ENCODE data around the gene SIRT2. TPM values are rescaled to one million over a fixed set of nuclear protein-coding genes. Genes with fewer than 3 reads are reported as not detected.

Gene SIRT2
- total RNA-seq, 1 experiment from 2014 or later = 162 TPM

DNA sequence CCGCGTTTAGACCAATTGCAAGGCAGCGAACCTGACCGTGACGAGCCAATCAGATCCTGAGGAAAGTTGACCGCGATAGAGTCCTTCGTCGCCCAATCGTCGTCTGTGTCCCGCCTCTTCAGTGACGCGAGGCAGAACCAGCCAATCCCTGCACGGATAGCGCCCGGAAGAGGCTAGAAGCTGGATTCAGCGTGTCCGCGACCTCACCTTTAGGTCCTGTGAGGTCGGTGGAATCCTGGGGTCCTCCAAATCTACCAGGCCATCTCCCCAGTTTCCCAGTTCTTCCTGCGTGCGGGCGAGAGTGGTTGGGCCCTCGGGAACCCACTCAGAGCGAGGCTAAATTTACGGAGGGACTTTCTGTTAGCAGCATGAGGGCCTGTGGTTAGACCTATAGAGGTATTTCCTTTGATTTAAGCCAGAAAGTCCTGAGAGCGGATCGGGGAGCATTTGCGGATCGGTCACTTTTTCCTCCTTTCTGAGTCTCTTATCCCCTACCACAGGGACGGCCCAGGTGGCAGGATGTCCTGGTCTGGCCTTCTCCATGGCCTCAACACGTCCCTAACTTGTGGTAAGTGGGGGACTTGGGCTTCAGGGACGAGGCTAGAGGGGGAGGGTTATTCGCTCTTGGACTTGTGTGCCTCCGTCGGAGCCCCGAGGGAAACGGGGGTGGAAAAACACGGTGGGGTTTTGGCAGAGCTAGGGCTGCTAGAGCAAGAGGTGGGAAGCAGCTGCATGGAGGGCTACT lies 31.5 kb upstream of the SIRT2 start, which contains the start of gene MRPS12:
TSS of gene MRPS12 (plus strand) at position 169 of the 745 bp plus-strand sequence. CDS start at position 520, 351 bp downstream.
- in situ Hi-C loops (cut with HindIII; ENCODE audit: low pct_unique_long_range_greater_than_20kb, low sequenced_read_pairs) = loop anchor here (10.0 kb wide), 3 partner anchors 86 to 406 kb away; partner anchors contain the start of genes HNRNPL and LGALS7
- peak within 1 kb of the TSS; percentile 54 to 87 for H3K4me3 ChIP-seq (ENCODE audit: low read depth in 2 of 2, low read length in 2 of 2)

More for the DNA sequence above, 31.5 kb upstream of the SIRT2 start, which contains the start of gene MRPS12:
- ATAC-seq (peak; percentile 98), DNase-seq (ENCODE audit: low read depth, low spot score) (peak; percentile 100)
- peaks cover 7% of the 10 kb centered on the region; the same call in 1 of the 2 replicates for H3K9me3 ChIP-seq (ENCODE audit: control insufficient read depth, insufficient read depth, low read depth, low read length)
- intact Hi-C loops (cut with micrococcal nuclease; ENCODE audit: unreplicated experiment) = loop anchor here (1.0 to 10.0 kb wide), 5 partner anchors 82 to 416 kb away; partner anchors contain the start of gene HNRNPL
- POLR2A ChIA-PET = interaction anchor here (0.5 to 1.5 kb wide), 10 partner anchors 10 to 510 kb away, joined by 3 to 10 read pairs (median 5); partner anchors contain the start of genes HNRNPL, NFKBIB and SIRT2
- CTCF ChIA-PET = interaction anchor here (0.5 to 2.5 kb wide), 33 partner anchors 9 to 620 kb away, joined by 3 to 19 read pairs (median 4); partner anchors contain the start of genes ECH1, FBXO17 and NFKBIB
- H3K36me3 ChIP-seq (ENCODE audit: control insufficient read depth, insufficient read depth, low read length) = peaks cover 6% of the 10 kb centered on the region
- TF ChIP-seq TCF7L2 (IDR thresholded peaks at IDR 0.05; ENCODE audit: low read depth, low read length) (peak; percentile 68; the same call in 1 of the 2 replicates), POLR2AphosphoS5 (IDR thresholded peaks at IDR 0.05; ENCODE audit: low read depth, low read length) (peak; percentile 100), SIN3A (IDR thresholded peaks at IDR 0.05; ENCODE audit: borderline replicate concordance, insufficient read depth, low read depth, low read length) (peak; percentile 93)
- TF ChIP-seq, protein P1, sequence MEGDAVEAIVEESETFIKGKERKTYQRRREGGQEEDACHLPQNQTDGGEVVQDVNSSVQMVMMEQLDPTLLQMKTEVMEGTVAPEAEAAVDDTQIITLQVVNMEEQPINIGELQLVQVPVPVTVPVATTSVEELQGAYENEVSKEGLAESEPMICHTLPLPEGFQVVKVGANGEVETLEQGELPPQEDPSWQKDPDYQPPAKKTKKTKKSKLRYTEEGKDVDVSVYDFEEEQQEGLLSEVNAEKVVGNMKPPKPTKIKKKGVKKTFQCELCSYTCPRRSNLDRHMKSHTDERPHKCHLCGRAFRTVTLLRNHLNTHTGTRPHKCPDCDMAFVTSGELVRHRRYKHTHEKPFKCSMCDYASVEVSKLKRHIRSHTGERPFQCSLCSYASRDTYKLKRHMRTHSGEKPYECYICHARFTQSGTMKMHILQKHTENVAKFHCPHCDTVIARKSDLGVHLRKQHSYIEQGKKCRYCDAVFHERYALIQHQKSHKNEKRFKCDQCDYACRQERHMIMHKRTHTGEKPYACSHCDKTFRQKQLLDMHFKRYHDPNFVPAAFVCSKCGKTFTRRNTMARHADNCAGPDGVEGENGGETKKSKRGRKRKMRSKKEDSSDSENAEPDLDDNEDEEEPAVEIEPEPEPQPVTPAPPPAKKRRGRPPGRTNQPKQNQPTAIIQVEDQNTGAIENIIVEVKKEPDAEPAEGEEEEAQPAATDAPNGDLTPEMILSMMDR (IDR thresholded peaks at IDR 0.05) = no peak
- TF ChIP-seq, protein P2, sequence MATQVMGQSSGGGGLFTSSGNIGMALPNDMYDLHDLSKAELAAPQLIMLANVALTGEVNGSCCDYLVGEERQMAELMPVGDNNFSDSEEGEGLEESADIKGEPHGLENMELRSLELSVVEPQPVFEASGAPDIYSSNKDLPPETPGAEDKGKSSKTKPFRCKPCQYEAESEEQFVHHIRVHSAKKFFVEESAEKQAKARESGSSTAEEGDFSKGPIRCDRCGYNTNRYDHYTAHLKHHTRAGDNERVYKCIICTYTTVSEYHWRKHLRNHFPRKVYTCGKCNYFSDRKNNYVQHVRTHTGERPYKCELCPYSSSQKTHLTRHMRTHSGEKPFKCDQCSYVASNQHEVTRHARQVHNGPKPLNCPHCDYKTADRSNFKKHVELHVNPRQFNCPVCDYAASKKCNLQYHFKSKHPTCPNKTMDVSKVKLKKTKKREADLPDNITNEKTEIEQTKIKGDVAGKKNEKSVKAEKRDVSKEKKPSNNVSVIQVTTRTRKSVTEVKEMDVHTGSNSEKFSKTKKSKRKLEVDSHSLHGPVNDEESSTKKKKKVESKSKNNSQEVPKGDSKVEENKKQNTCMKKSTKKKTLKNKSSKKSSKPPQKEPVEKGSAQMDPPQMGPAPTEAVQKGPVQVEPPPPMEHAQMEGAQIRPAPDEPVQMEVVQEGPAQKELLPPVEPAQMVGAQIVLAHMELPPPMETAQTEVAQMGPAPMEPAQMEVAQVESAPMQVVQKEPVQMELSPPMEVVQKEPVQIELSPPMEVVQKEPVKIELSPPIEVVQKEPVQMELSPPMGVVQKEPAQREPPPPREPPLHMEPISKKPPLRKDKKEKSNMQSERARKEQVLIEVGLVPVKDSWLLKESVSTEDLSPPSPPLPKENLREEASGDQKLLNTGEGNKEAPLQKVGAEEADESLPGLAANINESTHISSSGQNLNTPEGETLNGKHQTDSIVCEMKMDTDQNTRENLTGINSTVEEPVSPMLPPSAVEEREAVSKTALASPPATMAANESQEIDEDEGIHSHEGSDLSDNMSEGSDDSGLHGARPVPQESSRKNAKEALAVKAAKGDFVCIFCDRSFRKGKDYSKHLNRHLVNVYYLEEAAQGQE (IDR thresholded peaks at IDR 0.05; ENCODE audit: insufficient read depth in 1 of 2, low read depth in 2 of 2, low read length in 1 of 2) = no peak
- no peaks in the 10 kb centered on the region for H3K27me3 ChIP-seq (ENCODE audit: control insufficient read depth, insufficient read depth, low read length)
- H3K27ac ChIP-seq (ENCODE audit: low read length) = peak within 1 kb of the TSS; percentile 97
- peaks cover 11% of the 10 kb centered on the region for H3K4me1 ChIP-seq (ENCODE audit: control insufficient read depth, insufficient read depth, low read length)
- BruUV-seq (replicated peaks) = TSS peak; percentile 96

Measured in Panc1 (cell line).